Stimulated activated CD8-positive, alpha-beta memory T cell treated with anti-CD3 and anti-CD28 coated beads, Interleukin-4, amount 100 ng/mL, for 1 hour (primary cell): Measurements from ENCODE around the gene KRTAP5-5.
"Not testable (repeated sequence)": the region's sequence is repeated elsewhere in the genome, so short reads cannot be mapped to it uniquely, and the experiment has no call there.

Source experiments
- DNase-seq, 2 donors: peaks; one replicate each; pipeline ENCODE4 v3.0.0-alpha.2; 2020; ENCODE audit warnings: low read depth in 2 of 2, low spot score in 1 of 2

The KRTAP5-5 gene

GRCh38 chr11:1641096-1641495 is 11.5 kb downstream of the KRTAP5-5 start:
- no peak for DNase-seq

DNA sequence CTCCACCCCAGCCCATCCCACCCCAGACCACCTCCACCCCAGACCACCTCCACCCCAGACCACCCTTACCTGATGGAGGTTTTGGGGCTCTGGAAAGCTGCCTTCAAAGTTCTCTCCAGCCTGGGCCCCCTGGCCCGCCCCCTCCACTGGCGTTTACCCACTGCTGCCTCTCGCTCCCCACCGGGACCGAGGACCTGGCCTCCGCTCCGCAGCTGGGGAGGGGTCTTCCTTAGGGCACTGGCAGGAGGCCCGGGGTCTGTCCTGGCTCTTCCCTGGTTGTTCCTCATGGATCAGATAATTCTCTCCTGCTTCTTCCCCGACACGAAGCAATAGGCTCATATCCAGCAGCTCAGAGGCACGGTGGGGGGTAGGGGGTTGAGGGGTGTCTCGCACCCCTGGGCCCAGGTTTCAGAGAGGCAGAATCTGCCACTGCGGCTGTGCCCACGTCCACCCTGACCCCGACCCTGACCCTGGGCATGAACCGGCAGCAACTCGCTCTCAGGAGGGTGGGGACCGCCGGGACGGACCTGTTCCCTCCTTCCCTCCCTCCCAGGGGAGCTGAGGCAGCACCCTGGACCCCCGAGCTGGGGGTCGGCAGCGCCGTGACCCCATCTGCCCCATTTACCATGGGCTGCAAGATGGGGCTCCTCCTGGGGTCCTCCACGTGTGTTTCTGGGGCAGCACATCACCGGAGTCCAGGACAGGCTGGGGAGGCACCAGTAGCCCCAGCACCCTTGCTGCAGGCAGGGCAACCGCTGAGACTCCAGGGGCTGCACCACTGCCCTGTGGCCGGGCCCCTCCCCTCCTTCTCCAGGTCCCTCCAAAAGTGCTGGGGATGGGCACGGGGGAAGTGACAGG is 12.9 kb downstream of the KRTAP5-5 start:
- no peak for DNase-seq

DNA sequence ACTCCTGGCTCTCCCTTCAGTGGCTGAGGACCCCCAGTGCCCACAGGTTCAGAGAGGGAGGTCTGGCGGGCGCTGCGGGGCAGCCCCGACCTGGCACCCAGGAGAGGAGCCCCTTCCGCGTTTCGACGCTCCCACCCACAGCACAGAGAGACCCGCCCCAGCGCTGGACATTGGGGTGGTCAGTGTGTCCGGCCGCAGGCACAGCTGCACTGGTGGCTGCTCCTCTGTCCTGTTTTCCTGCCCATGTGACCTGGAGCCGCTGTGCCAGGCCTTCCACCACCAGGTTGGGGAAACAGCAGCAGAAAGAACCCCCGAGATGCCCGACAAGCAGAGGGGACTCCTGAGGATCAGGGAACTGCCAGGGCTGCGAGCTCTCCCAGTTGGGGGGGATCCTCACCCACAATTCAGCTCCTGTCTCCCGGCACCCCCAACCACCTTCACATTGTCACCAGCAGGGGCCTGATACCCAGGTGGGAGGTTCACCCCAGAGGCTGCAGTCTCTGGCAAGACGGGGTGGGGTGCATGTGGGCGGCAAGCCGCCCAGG is 13.6 kb downstream of the KRTAP5-5 start:
- DNase-seq = no peak

DNA sequence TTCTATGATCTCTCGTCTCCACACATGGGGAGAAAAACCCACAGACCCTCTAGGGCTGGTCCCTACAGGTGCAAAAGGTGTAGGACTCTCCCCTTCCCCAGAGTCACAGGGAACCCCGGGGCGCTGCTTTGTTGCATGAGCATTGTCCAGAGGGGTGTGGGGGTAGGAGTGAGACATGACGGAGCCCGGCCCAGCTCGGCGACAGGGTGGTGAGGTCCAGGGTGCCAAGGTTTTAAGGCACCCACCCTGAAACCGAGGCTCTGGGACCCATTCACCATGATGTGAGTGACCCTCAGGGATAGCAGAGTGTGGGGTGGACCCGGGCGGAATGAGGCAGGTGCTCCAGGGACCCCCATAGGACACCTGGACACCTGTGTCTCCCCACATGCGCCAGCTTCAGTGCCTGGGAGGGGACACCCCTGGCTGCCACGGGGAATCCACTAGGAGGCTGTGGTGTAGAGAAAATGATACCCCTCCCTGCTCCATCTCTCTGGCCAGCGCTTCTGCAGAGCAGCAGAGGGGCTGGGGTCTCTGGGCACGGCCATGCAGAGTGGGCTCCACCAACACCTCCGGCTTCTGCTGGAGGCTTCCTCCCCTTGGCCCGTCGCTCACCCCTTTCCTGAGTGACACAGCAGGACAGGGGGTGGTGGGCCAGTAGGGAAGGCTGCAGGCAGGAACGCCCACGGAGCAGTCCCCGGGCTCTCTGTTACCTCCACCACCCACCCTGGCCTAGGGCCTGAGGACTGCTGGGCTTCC is 15.2 kb downstream of the KRTAP5-5 start:
- DNase-seq = no peak

DNA sequence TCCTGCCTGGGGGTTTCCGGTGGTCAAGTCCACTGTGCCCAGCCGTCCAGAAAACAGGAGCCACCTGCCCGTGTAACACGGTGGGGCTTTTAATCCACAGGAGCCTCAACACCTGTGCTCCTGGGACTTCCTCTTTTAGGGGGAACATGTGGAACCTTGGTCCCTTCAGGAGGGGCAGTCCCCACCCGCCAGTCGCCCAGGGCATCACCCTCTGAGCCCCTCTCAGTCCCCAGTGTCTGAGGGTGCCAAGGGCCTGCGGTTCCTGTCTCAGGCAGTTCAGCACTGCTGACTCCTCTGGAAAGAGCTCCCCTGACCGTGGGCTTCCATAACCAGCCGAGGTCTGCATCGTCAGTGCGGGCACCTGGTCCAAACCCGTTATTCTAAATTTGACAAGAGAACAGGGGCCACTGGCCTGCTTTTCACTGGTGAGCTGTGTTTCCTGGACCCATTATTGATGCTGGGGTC is 15.8 kb downstream of the KRTAP5-5 start:
- DNase-seq = no peak

DNA sequence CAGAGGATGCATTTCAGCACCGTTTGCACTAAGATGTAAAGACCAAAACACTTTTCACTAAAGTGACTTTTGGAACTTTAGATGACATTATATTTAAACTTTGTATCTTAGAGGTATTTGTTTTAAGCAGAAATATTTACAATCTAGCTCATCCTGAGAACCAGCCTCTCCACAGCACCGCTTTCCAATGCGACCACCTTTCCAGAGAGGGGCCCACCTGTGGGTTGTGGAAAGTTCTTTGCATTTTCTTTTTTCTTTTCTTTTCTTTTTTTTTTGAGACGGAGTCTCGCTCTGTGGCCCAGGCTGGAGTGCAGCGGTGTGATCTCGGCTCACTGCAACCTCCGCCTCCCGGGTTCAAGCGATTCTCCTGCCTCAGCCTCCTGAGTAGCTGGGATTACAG is 17.0 kb downstream of the KRTAP5-5 start:
- DNase-seq = not testable (repeated sequence)

DNA sequence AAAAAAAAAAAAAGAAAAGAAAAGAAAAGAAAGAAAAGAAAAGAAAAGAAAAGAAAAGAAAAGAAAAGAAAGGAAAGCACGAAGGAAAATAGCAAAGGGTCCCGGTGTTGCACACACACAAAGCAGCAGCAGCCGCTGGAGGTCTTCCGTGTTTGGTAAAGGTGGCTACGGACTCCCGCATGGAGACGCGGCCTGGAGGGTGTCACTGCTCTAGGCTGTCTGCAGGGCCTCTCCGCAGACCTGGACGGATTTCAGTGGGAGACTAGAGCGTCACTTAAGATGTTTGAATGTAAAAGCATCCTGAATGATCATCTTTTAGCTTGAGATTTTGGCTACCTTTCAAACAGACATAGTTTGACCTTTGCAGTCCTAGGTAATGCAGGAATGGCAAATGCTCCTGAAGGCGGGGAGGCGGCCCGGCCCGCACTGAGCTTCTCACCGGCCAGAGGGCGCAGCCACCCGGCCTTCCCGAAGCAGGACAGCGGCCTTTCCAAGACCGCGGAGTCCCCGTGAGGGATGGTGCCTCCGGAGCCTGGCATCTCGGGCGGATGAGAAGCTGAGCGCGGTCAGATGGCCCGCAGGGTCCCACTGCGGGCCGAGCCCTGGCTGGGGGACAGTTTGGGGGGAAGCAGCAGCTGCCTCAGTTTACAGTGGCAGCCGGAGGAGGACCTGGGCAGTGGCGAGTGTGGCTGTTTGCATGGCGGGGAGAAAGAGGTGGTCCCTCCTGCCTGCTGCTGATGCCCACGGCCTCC is 18.5 kb downstream of the KRTAP5-5 start:
- DNase-seq = no peak

- no peak for DNase-seq
These were observed 19.3 kb downstream of the KRTAP5-5 start for GRCh38 chr11:1648653-1649420.

DNA sequence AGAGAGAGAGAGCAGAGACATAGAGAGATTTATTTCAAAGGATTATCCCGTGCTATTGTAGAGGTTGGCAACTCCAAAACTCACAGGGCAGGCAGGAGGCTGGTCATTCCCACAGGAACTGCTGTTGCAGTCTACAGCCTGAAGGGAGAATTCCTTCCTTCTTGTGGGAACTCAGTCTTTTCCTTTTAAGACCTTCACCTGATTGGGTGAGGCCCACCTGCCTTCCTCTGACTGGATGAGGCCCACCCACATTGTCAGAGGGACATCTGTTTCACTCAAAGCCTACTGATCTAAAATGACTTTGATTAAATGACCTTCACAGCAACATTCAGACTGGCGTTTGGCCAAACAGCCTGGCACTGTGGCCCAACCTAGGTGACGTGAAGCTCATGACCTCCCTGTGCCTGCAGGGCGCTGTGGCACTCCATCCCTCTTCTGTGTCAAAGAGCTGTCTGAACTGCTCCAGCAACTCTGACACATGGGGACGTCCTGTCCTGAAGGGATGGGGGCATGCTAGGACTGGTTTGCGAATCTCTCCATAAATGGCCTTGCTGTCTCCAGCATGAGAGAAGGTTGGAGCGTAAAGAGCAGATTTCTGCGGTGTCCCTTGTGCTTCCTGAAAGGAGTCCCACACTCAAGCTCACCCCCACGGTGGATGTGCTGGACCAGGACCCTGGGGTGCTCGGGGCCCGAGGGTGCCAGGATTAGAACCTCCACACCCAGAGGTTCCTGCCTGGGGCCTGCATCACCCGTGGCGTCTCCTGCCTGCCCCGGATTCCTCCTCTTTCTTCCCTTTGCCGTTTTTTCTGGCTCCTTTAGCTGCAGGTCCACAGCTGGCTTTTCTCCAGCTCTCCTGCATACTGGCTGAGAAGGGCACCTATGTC is 20.7 kb downstream of the KRTAP5-5 start:
- DNase-seq = no peak

GRCh38 chr11:1650918-1651262 is 21.3 kb downstream of the KRTAP5-5 start:
- no peak for DNase-seq

- no peak for DNase-seq
These were observed 21.9 kb downstream of the KRTAP5-5 start for GRCh38 chr11:1651411-1651980.

- no peak for DNase-seq
These were observed 22.5 kb downstream of the KRTAP5-5 start for GRCh38 chr11:1652026-1652425.

DNA sequence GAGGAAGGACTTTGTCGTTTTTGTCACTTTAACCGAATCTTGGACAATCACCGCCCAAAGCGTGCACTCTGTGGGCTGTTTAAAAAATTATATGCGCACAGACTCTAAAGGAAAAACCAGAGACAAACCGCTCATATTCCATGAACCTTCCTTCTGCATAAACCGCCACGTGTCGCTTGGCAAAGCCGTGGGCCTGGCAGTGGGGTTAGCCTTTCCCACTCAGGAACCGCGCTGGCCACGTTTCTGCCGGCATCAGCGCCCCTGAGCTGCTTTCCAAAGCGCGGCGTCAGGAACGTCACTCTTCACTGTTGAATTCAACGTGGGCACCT is 22.8 kb downstream of the KRTAP5-5 start:
- DNase-seq = no peak

DNA sequence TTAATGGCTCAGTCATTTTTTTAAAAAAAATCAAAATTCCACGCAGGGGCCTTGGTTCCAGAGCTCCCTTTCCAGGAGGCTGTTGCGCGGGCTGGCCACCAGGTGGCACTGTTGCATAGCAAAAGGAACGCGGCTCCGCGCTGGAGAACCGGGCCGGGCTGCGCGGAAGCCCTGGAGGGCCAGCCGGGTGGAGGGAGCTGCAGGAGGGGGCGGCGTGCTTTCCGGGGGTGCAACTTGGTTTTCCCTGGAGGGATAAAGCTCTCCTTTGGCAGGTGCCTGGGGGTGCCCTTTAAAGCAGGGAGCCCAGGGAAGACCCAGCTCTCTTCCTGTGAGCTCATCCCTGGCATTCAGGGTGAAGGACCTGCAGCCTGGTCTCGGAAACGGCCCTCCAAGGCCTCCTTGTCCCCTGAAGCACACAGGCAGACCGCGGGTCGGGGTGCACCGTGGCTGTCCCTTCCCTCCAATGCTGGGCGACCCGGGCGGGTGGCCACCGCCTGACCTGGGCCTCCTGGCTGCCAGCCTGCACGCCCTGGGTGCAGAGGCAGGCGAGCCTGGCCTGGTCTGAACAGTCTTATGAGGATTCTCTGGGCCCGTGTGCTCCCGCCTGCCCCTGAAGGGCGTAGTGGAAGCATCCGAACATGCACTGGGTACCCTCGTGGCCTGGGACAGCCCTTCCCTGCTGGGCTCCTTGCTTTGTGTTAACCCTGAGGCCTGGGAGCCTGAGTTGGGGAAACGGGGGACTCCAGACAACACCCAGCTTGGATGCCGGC is 23.4 kb downstream of the KRTAP5-5 start:
- peak; percentile 48 to 59 for DNase-seq

DNA sequence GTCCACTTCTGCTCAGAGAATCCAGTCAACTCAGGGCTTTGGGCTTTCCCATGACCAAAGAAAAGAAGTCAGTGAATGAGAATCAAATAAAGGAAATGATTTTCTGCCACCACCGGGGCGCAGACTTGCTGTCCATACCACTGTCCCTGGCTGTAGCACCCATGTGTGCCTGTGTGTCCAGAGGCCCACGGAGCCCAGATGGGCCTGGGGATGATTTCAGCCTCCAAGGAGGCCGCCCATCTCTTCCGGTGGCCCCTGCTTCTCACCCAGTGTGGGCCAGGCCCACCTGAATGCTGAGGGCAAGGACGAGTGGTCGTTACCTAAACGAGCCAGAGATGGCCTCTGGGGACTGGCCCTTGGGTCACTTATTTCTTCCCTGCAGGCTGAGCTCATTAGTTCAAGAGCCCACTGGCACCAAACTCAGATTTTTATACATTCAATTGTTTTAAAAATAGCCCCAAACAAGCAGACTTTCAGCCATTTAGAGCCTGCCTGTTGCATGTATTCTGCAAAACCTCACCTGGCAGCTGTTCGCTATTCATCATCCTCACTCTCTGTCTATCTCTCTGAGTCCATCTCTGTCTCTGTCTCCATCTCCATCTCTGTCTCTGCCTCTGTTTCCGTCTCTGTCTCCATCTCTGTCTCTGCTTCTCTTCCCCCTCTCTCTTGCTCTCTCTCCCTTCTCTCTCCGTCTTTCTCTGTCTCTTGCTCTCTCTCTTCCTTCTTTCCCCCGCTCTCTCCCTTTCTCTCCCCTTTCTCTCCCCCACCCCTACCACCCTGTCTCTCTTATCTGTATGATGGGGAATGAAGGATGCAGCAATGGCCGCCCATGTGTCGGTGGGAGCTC is 24.2 kb downstream of the KRTAP5-5 start:
- no peak for DNase-seq

DNA sequence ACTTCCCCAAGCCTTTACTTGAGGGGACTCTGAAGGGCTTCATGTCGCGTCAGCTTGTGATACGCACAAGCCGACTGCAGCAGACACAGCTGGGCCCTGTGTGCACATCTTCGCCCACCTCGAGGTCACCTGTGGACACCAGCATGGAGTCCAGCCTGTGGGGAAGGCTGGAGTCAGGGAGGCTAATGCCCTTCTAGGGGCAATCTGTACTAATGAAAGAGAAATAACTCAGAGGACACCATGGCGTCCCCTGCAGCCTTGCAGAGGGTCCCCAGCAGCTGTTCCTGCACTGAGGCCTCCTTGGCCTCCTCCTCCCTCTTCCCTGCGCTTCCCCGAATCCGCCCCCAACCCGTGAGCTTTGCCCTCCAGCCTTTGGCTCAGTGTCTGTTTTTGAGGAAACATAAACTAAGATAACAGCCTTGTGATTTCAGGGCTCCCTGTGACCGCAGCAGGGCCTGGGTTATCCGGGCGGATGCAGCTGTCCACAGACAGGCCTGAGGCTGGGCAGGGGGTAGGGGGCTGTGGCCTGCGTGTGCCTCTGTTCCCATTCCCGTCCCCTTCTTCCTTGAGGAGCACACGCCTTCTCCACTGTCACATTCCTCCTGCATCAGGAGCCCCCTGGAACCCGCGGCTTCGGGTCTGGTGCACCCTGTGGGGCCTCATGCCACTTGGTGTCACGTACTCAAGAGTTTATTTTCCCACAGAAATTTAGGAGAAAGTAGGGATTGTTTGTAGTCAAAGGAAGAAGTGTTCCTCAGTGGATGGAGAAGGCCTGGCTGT is 25.0 kb downstream of the KRTAP5-5 start:
- DNase-seq = no peak
